ENCODE results near the gene SRPK1. TPM values are rescaled to one million over a fixed set of nuclear protein-coding genes. Genes with fewer than 3 reads are reported as not detected.

Gene SRPK1
- total RNA-seq, 4 donors from 2014 or later = 72.4 to 137 (median 112) TPM

DNA sequence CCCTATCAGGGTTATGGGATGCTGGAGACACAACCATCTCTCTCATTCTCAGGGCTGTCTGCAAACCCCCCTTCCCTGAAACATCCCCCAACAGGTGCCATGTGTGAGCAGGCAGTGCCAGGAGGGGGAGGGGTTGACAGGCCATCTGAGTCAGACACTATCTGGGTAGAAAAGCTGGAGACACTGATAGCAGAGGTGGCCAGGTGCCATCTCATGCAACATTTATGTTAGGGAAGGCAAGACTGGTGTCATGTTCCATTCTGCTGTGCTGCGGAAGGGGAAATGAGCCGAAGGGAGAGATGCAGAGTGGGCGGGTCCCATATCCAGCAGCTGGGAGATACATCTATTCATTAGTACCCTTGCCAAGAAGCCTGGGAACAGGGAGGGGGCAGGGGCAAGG, 112.2 kb downstream of the SRPK1 start:
- TF ChIP-seq POLR2A (IDR thresholded peaks at IDR 0.05) (no peak), CTCF (IDR thresholded peaks at IDR 0.05) (no peak)
- no peaks in the 10 kb centered on the region for H3K36me3 ChIP-seq

GRCh38 chr6:35804996-35805736, 115.7 kb downstream of the SRPK1 start, which contains the start of gene LHFPL5:
TSS of gene LHFPL5 (plus strand) at chr6:35805352. CDS start at chr6:35805671, 319 bp downstream.
- no peaks in the 10 kb centered on the region for H3K27me3 ChIP-seq
- TF ChIP-seq POLR2A (IDR thresholded peaks at IDR 0.05) (no peak), CTCF (IDR thresholded peaks at IDR 0.05) (no peak)

More for the DNA sequence above, 112.2 kb downstream of the SRPK1 start:
- Histone ChIP-seq H3K4me1 (peaks cover 0 to 5% (median 1%) of the 10 kb centered on the region in 4 donors), H3K27me3 (no peaks in the 10 kb centered on the region), H3K4me3 (no peak overlapping the region), H3K9me3 (no peaks in the 10 kb centered on the region), H3K27ac (no peak overlapping the region)
- no peak for DNase-seq

DNA sequence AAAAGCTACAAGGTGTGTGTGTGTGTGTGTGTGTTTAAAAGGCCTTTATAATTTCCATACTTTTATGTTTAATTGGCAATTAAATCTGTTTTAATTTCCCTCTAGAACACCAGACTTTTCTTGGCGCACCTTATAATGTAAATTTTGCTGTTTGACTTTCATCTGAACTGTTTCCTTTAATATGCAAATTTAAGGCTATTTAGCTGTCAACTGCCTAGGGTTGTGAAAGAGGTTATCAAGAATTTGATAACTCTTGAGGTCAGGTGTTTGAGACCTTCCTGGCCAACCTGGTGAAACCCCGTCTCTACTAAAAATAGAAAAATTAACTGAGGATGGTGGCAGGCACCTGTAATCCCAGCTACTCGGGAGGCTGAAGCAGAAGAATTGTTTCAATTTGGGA, 119.8 kb downstream of the SRPK1 start:
- H3K27ac ChIP-seq = no peak overlapping the region
- no peaks in the 10 kb centered on the region for H3K9me3 ChIP-seq
- H3K4me3 ChIP-seq = no peak overlapping the region
- no peaks in the 10 kb centered on the region for H3K27me3 ChIP-seq
- H3K4me1 ChIP-seq = peaks cover 0 to 5% (median 1%) of the 10 kb centered on the region in 4 donors
- H3K36me3 ChIP-seq = no peaks in the 10 kb centered on the region
- TF ChIP-seq CTCF (IDR thresholded peaks at IDR 0.05) (no peak), POLR2A (IDR thresholded peaks at IDR 0.05) (no peak)
- no peak for DNase-seq

More at GRCh38 chr6:35804996-35805736, 115.7 kb downstream of the SRPK1 start, which contains the start of gene LHFPL5:
- H3K9me3 ChIP-seq = no peaks in the 10 kb centered on the region
- peaks cover 0 to 5% (median 1%) of the 10 kb centered on the region in 4 donors for H3K4me1 ChIP-seq
- no peaks in the 10 kb centered on the region for H3K36me3 ChIP-seq
- peak in 1 of 3 donors; percentile 67 for DNase-seq
- peak within 1 kb of the TSS in 1 of 4 donors; percentile 6 for H3K4me3 ChIP-seq
- no peak within 1 kb of the TSS for H3K27ac ChIP-seq

- TF ChIP-seq CTCF (IDR thresholded peaks at IDR 0.05) (no peak), POLR2A (IDR thresholded peaks at IDR 0.05) (no peak)
- Histone ChIP-seq H3K27ac (no peak overlapping the region), H3K36me3 (no peaks in the 10 kb centered on the region), H3K27me3 (no peaks in the 10 kb centered on the region), H3K9me3 (no peaks in the 10 kb centered on the region), H3K4me3 (no peak overlapping the region), H3K4me1 (no peaks in the 10 kb centered on the region)
- no peak for DNase-seq
Measured at GRCh38 chr6:35798706-35799105, 122.2 kb downstream of the SRPK1 start.

DNA sequence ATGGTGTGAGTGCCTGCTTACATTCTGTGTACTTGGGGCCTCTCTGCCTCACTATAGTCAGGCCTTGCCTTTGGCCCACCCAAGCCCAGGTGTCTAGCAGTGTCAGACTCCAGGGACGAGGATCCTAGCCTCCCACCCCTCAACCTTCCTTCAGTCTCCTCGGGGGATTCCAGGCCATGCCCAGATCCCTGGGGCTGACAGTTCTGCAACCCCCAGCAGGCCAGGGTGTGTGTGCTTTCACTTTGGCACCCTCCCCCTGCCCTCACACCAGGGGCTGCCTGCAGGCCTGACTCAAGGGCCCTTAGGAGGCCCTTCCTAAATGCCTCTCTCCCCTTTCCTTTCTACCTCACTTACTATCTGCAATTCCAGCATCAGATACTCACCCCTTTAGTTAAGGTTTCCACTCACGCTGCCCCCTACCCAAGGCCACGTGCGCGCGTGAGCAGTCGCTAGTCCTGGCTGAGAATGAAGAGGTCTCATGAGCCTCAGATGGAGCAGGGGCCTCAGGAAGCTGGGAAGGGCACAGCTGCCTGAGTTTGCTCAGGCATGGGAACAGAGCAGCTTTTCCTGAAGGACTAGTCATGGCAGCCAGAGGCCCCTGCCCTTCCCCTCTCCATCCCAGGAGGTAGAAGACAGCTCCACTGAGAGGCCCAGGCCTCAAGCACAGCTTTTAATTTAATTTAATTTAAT, 122.9 kb downstream of the SRPK1 start:
- no peaks in the 10 kb centered on the region for H3K4me1 ChIP-seq
- H3K27me3 ChIP-seq = no peaks in the 10 kb centered on the region
- no peak overlapping the region for H3K4me3 ChIP-seq
- TF ChIP-seq CTCF (IDR thresholded peaks at IDR 0.05) = no peak
- no peak for TF ChIP-seq POLR2A (IDR thresholded peaks at IDR 0.05)
- H3K36me3 ChIP-seq = no peaks in the 10 kb centered on the region
- no peak for DNase-seq
- H3K9me3 ChIP-seq = no peaks in the 10 kb centered on the region
- H3K27ac ChIP-seq = no peak overlapping the region

Measured in Peyer's patch (tissue), 4 donors.